ENCODE measurements around the gene MC1R.
"Not testable (repeated sequence)": the region's sequence is repeated elsewhere in the genome, so short reads cannot be mapped to it uniquely, and the experiment has no call there.

The MC1R gene

GRCh38 chr16:89965447-89966225 lies 47.0 kb downstream of the MC1R start:
- no peak for DNase-seq

GRCh38 chr16:89966756-89967155 lies 48.1 kb downstream of the MC1R start:
- no peak for DNase-seq

- not testable (repeated sequence) for DNase-seq
Measured at GRCh38 chr16:89967436-89967835, 48.8 kb downstream of the MC1R start.

GRCh38 chr16:89968074-89968473 lies 49.4 kb downstream of the MC1R start:
- DNase-seq: not testable (repeated sequence)

- no peak for DNase-seq
Measured at GRCh38 chr16:89969741-89970410, 51.2 kb downstream of the MC1R start.
